ENCODE measurements around the gene DNAH17. TPM values are rescaled to one million over a fixed set of nuclear protein-coding genes. Genes with fewer than 3 reads are reported as not detected.

Gene DNAH17
- total and polyA plus RNA-seq, 2 donors = 0.05 to 0.10 TPM

GRCh38 chr17:78392295-78392694 lies 184.9 kb downstream of the DNAH17 start:
- H3K4me3 ChIP-seq (ENCODE audit: low read depth, low read length) = no peak overlapping the region
- no peaks in the 10 kb centered on the region for H3K36me3 ChIP-seq (ENCODE audit: insufficient read depth)
- no peak overlapping the region for H3K27ac ChIP-seq (ENCODE audit: low read depth)
- no peak for DNase-seq (ENCODE audit: extremely low spot score)
- 93% methylated on average over 6 of the region's 6 CpGs for WGBS
- peaks cover 2% of the 10 kb centered on the region for H3K4me1 ChIP-seq (ENCODE audit: insufficient read depth)

DNA sequence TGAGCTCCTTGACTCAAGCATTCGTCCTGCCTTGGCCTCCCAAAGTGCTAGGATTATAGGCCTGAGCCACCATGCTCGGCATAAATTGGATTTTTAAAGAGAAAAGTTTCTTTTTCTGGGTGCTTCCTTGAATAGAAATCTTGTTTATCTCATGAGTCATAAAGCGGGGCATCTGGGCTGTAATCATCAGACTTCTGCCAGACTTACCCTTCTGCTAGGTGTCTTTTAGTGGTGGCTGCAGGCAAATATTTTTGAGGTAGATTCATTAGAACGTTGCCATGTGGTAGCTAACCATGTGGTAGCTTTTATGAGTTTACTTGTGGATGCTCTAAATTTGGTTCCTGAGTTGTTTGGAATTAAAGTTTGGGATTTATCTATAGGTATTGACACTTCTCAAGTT lies 185.4 kb downstream of the DNAH17 start:
- Histone ChIP-seq H3K27ac (ENCODE audit: low read depth) (no peak overlapping the region), H3K36me3 (ENCODE audit: insufficient read depth) (no peaks in the 10 kb centered on the region), H3K4me3 (ENCODE audit: low read depth, low read length) (no peak overlapping the region), H3K4me1 (ENCODE audit: insufficient read depth) (peaks cover 2% of the 10 kb centered on the region)
- 59% methylated on average over 4 of the region's 4 CpGs for WGBS
- no peak for DNase-seq (ENCODE audit: extremely low spot score)

DNA sequence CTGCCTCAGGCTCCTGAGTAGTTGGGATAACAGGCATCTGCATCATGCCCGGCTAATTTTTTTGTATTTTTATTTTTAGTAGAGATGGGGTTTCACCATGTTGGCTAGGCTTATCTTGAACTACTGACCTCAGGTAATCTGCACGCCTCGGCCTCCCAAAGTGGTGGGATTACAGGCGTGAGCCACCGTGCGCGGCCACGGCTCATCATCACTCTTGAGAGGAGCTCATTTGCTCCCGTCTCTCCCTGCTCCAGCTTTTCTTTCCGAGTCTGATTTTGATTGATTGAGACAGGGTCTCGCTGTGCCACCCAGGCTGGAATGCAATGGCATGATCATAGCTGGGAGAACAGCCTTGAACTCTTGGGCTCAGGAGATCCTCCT lies 186.2 kb downstream of the DNAH17 start:
- Histone ChIP-seq H3K27ac (ENCODE audit: low read depth) (no peak overlapping the region), H3K4me3 (ENCODE audit: low read depth, low read length) (no peak overlapping the region), H3K4me1 (ENCODE audit: insufficient read depth) (peaks cover 2% of the 10 kb centered on the region), H3K36me3 (ENCODE audit: insufficient read depth) (no peaks in the 10 kb centered on the region)
- WGBS = 97% methylated on average over 11 of the region's 11 CpGs
- DNase-seq (ENCODE audit: extremely low spot score) = no peak

GRCh38 chr17:78390241-78391050 lies 186.8 kb downstream of the DNAH17 start:
- peaks cover 2% of the 10 kb centered on the region for H3K4me1 ChIP-seq (ENCODE audit: insufficient read depth)
- H3K27ac ChIP-seq (ENCODE audit: low read depth) = no peak overlapping the region
- no peak overlapping the region for H3K4me3 ChIP-seq (ENCODE audit: low read depth, low read length)
- 69% methylated on average over 15 of the region's 15 CpGs for WGBS
- DNase-seq (ENCODE audit: extremely low spot score) = no peak
- no peaks in the 10 kb centered on the region for H3K36me3 ChIP-seq (ENCODE audit: insufficient read depth)

DNA sequence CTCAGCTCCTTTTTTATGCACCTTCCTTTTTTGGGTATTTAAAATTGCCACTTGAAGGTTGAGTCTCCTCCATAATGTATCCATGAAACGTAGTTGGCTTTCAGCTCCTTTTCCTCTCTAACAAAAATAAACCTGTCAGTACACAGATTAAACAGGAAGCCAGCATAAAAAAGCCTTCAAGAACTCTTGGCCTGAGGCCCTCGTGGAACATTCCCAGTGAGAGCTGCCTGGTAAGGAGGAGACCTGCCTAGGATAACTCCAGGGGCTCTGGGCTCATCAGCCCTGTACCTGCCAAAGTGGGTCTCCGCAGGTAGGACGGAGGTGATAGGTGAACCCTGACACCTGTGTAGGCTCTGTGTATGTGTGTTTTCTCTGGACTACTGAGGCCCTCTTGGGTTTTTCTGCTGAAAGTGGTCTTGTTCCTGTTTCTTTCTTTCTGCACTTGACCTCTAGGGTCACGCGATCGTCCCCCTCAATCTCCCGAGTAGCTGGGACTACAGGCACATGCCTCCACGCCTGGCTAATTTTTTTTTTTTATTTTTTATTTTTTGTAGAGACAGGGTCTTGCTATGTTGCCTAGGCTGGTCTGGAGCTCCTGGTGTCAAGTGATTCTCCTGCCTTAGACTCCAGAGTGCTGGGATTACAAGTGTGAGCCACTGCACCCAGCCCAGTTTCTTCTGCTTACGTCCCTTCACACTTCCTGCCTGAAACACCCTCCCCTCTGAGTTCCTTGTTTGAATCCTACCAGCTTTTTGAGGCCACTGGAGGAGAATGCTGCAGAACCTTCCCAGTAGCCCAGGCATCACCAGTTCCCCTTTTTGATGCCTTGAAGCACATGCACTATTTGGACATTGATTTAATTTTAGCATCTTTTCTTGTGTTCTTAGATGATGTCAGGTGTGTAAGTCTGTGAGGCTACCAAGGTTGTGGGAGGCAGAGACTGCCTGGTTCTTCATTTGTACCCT lies 188.9 kb downstream of the DNAH17 start:
- H3K4me3 ChIP-seq (ENCODE audit: low read depth, low read length) = no peak overlapping the region
- no peak for DNase-seq (ENCODE audit: extremely low spot score)

DNA sequence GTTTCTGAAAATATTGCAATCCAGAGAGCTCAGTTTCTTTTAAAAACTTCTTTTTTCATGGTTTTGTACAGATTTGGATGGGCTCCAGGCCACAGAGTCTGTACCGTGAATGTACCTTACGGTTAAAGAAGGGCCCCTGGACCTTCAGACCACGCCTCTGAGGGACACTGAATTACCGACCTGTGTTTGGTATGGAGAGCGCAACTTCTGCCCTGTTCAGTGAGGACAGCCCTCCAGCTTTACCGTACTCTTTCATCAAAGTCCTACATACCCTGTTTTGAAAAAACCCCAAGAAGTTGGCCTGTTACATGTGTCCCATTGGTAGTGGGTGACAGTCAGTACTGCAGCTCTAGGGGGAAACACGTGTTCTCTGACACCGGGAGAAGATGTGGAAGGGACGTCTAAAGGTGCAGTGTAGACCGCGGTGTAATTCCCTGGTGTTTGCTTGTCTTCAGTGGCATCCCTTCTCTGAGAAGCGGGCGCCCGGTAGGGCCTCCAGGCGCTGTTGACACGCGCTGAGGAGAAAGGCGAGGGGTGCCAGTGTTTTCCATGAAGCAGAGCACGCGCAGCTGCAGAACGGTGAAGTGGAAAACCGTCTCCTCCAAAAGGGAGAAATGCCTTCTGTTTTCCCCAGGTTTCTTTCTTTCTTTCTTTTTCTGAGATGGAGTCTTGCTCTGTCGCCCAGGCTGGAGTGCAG lies 192.6 kb downstream of the DNAH17 start:
- H3K4me3 ChIP-seq (ENCODE audit: low read depth, low read length) = no peak overlapping the region
- DNase-seq (ENCODE audit: extremely low spot score) = no peak
- 81% methylated on average over 23 of the region's 23 CpGs for WGBS
- H3K4me1 ChIP-seq (ENCODE audit: insufficient read depth) = peaks cover 2% of the 10 kb centered on the region
- H3K36me3 ChIP-seq (ENCODE audit: insufficient read depth) = no peaks in the 10 kb centered on the region
- H3K27ac ChIP-seq (ENCODE audit: low read depth) = peak overlapping the region; percentile 81

More for the DNA sequence above, 188.9 kb downstream of the DNAH17 start:
- Histone ChIP-seq H3K36me3 (ENCODE audit: insufficient read depth) (no peaks in the 10 kb centered on the region), H3K27ac (ENCODE audit: low read depth) (no peak overlapping the region), H3K4me1 (ENCODE audit: insufficient read depth) (peaks cover 2% of the 10 kb centered on the region)
- WGBS = 45% methylated on average over 10 of the region's 10 CpGs

- WGBS = 38% methylated on average over 15 of the region's 15 CpGs
- peaks cover 2% of the 10 kb centered on the region for H3K4me1 ChIP-seq (ENCODE audit: insufficient read depth)
These were observed 193.3 kb downstream of the DNAH17 start for GRCh38 chr17:78383725-78384471.

GRCh38 chr17:78381601-78382232 lies 195.5 kb downstream of the DNAH17 start:
- Histone ChIP-seq H3K36me3 (ENCODE audit: insufficient read depth) (no peaks in the 10 kb centered on the region), H3K27ac (ENCODE audit: low read depth) (no peak overlapping the region), H3K4me3 (ENCODE audit: low read depth, low read length) (no peak overlapping the region), H3K4me1 (ENCODE audit: insufficient read depth) (no peaks in the 10 kb centered on the region)
- WGBS = 61% methylated on average over 12 of the region's 12 CpGs
- DNase-seq (ENCODE audit: extremely low spot score) = no peak

More at GRCh38 chr17:78383725-78384471, 193.3 kb downstream of the DNAH17 start:
- Histone ChIP-seq H3K27ac (ENCODE audit: low read depth) (peak overlapping the region; percentile 89), H3K36me3 (ENCODE audit: insufficient read depth) (no peaks in the 10 kb centered on the region), H3K4me3 (ENCODE audit: low read depth, low read length) (no peak overlapping the region)
- no peak for DNase-seq (ENCODE audit: extremely low spot score)

GRCh38 chr17:78380370-78380769 lies 196.8 kb downstream of the DNAH17 start:
- H3K36me3 ChIP-seq (ENCODE audit: insufficient read depth) = no peaks in the 10 kb centered on the region
- 86% methylated on average over 5 of the region's 5 CpGs for WGBS
- H3K27ac ChIP-seq (ENCODE audit: low read depth) = no peak overlapping the region
- H3K4me3 ChIP-seq (ENCODE audit: low read depth, low read length) = no peak overlapping the region
- DNase-seq (ENCODE audit: extremely low spot score) = no peak
- no peaks in the 10 kb centered on the region for H3K4me1 ChIP-seq (ENCODE audit: insufficient read depth)

DNA sequence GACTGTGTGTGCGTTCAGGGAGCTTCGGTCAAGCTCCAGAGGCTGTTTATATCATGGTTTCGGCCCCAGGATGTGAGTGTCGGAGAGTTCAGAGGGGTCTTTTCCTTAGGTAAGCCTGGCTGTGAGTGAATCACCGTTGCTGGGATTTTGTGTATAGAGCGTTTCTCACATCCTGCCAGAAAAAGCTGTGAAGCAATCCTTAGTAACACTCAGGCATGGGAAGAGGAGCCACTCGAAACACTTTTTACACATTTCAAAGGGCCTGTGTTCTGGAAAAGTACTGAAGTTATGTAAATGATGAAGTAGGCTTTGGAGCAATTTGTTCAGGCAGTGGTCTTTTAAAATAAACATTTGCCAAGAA lies 198.1 kb downstream of the DNAH17 start:
- 6% methylated on average over 7 of the region's 7 CpGs for WGBS
- DNase-seq (ENCODE audit: extremely low spot score) = no peak

DNA sequence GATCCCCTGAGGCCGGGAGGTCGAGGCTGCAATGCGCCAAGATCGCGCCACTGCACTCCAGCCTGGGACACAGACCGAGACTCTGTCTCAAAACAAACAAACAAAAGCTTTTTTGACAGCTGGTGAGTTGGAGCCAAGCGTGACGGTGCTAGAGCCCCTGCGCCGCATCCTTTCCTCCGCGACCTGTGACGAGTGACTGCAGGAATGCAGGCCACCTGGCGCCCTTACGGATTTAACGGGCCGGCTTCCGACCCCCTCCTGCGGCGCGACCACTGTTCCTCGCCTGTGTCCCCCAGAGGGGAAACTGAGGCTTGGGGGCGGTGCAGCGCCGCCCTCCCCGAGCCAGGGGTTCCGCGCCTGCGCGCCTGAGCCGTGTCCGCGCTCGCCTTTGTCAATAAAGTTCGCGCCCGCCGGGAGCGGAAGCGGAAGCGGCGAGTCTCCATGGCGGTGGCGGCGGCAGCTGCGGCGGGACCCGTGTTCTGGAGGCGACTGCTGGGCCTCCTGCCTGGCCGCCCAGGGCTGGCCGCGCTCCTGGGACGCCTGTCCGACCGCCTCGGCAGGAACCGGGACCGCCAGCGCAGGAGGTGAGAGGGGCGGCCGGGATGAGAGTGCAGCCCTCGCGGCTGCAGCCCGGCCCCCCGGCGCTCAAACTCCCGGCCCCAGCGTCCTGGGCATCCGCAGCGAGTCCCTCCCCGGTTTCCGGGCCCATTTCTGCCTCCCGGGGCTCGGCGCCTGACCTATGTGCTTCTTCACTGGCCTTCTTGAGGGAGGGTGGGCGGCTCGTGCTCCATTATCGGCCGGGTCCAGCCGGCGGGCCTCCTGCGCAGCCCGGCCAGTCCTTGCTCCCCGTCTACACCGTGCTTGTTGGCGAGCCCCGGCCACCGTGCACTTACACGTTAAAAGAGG lies 198.7 kb downstream of the DNAH17 start, which contains the start of gene PGS1:
TSS of gene PGS1 (plus strand) at position 425 of the 906 bp plus-strand sequence. CDS start at position 442, 17 bp downstream.
- H3K27ac ChIP-seq (ENCODE audit: low read depth) = peak within 1 kb of the TSS; percentile 85
- peak within 1 kb of the TSS; percentile 88 for H3K4me3 ChIP-seq (ENCODE audit: low read depth, low read length)
- no peaks in the 10 kb centered on the region for H3K36me3 ChIP-seq (ENCODE audit: insufficient read depth)
- DNase-seq (ENCODE audit: extremely low spot score) = no peak
- H3K4me1 ChIP-seq (ENCODE audit: insufficient read depth) = no peaks in the 10 kb centered on the region
- 1% methylated on average over 89 of the region's 89 CpGs for WGBS

More for the DNA sequence above, 198.1 kb downstream of the DNAH17 start:
- Histone ChIP-seq H3K4me3 (ENCODE audit: low read depth, low read length) (peak overlapping the region; percentile 88), H3K4me1 (ENCODE audit: insufficient read depth) (no peaks in the 10 kb centered on the region), H3K27ac (ENCODE audit: low read depth) (peak overlapping the region; percentile 85), H3K36me3 (ENCODE audit: insufficient read depth) (no peaks in the 10 kb centered on the region)

DNA sequence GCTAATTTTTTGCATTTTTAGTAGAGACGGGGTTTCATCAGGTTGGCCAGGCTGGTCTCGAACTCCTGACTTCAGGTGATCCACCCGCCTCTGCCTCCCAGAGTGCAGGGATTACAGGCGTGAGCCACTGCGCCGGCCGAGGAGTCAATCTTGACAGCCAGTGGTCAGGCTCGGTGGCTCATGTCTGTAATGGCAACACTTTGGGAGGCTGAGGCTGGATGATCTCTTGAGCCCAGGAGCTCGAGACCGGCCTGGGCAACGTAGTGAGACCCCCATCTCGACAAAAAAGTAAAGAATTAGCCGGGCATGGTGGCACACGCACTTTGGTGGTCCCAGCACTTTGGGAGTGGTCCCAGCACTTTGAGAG lies 199.4 kb downstream of the DNAH17 start:
- no peak for DNase-seq (ENCODE audit: extremely low spot score)
- Histone ChIP-seq H3K4me1 (ENCODE audit: insufficient read depth) (no peaks in the 10 kb centered on the region), H3K4me3 (ENCODE audit: low read depth, low read length) (peak overlapping the region; percentile 88), H3K27ac (ENCODE audit: low read depth) (peak overlapping the region; percentile 85), H3K36me3 (ENCODE audit: insufficient read depth) (no peaks in the 10 kb centered on the region)
- WGBS = 50% methylated on average over 14 of the region's 14 CpGs
